Measurements from ENCODE around the gene ICE2.
"Not testable (repeated sequence)": the region's sequence is repeated elsewhere in the genome, so short reads cannot be mapped to it uniquely, and the experiment has no call there.

Gene ICE2

DNA sequence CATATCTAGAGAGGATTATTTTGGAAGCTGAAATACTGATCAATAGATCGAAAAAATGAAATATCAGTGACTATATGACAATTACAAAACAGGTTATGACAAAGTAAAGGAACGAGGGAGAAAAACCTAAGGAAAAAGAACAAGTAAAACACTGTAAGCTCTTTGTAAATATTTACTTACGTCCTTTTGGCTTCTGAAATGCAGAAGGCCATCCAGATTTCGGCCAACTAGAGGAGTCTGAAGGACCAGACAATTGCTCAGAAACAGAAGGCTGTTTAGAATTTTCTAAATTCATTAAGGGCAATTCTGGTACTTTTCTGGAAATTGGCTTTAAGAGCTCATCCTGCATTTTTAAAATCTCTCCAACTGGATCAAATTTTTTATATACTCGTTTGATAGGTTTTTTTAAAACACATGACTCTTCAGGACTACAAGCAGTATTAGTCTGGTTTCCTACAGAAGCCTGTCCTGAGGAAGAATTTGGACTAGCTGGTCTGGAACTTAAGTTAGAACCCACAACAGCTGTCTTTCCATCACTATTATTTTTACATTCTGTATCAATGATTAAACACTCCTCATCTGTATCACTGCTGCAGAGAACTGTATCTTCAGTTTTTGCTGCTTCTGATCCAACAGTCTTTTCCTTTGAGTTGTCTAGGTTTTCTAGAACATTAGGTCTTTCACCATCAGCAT lies 30.1 kb downstream of the ICE2 start:
- DNase-seq (ENCODE audit: low read depth), result no peak

DNA sequence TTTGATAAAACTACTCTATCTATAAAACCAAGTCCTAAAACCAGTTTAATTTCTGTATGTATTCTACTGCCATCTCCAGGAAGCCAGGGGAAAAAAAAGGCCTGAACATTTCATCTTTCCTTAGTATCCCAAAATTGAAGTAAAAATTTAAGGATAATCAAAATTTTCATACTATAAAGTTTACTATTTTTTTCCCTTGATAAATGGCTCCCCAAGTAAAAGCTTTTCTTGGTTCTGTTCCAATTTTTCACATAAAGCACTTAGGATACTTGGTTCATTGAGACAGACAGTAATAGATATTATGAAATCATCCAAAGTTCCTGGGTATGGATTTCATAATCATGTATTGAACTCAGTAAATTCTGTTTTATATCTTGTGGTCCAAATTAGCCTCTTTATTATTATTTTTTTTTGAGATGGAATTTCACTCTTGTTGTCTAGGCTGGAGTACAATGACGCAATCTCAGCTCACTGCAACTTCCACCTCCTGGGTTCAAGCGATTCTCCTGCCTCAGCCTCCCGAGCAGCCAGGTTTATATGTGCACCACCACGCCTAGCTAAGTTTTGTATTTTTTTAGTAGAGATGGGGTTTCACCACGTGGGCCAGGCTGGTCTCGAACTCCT lies 34.5 kb downstream of the ICE2 start:
- DNase-seq (ENCODE audit: low read depth), result no peak

DNA sequence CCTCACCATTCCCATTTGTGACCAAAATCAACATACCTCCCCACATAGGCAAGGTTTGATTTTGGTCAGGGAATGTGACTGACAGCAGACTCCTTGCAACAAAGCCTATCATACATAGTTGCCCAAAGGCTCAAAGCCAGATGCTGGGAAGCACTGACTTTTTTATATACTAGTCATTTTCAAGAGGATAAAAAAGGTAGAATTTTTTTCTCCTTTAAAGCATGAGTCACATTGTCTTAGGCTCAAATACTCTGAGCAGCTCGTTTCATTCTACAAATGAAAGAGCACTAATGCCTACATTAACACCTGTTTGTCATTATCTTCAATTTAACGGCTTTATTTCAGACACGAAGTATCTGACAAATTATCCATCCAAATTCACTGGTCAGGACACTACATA lies 36.2 kb downstream of the ICE2 start:
- no peak for DNase-seq (ENCODE audit: low read depth)

DNA sequence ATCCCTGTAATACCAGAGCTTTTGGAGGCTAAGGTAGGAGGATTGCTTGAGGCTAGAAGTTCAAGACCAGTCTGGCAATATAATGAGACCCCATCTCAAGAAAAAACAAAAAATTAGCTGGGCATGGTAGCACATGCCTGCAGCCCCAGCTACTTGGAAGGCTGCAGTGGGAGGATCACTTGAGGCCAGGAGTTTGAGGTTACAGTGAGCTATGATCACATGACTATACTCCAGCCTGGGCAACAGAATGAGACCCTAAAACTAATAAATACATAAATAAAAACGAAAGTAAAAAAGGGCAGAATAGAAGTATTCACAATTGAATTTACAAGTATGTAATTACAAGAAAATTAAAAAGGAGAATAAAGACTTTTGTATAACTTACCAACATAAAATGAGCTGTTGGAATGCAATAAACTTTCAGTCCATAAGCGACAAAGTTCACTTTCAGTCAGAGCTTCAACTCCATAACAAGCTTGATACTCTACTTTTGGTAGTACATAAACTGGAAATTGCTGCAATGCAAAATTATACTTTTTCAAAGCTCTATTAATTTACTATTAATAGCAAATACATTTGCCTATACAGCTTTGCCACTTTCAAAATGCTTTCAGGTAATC lies 36.8 kb downstream of the ICE2 start:
- DNase-seq (ENCODE audit: low read depth), result no peak

DNA sequence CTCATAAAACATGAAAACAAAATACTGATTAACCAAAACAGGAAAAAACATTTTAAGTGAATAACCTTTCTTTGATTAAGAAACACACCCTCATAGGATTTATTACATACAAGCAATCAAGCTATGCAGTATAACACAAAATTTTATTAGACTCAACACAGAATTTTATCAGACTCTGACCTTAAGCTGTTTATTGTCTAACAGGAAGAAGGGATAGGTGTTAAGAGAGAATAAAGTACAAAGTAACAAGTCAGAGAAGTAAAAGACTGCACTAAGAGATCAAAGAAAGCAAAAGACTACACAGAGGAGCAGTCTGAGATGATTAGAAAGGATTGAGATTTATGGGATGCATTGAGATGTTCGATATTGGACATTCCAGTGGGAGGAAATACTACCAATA lies 37.6 kb downstream of the ICE2 start:
- no peak for DNase-seq (ENCODE audit: low read depth)

DNA sequence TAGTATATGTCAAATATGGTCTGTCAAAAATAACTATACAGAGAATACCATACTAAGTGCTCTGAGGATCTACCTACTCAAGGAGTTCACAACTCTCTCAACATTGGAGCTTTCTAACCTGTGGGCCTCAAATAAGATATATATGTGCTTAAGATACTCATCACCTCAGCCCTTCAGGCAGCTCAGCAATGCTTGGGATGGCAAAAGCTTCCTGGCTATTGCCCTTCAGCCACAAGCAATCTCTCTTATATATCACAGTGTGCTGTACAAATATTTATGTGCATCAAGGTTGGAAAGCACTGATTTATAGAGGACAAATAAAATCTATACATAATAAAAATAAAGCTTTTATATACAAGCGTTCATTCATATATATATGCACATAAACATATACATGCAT lies 40.3 kb downstream of the ICE2 start:
- DNase-seq (ENCODE audit: low read depth), result no peak

DNA sequence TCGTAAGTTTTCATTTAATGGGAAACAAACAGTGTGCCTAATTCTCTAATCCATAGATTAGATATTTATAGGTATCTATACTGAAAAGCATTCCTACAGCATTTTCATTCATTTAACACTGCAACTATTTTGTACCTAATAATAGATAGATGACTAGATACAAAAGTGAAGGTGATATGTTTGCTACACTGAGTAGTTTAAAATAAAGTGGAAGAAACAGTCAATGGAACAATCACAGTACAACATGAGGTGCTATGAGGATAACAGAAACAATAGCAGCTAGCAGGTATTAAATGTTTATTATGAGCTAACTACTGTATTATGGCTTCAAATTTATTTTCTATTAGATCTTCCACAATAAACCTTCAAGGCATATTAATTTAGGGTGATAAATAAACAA lies 50.0 kb downstream of the ICE2 start:
- no peak for DNase-seq (ENCODE audit: low read depth)

DNA sequence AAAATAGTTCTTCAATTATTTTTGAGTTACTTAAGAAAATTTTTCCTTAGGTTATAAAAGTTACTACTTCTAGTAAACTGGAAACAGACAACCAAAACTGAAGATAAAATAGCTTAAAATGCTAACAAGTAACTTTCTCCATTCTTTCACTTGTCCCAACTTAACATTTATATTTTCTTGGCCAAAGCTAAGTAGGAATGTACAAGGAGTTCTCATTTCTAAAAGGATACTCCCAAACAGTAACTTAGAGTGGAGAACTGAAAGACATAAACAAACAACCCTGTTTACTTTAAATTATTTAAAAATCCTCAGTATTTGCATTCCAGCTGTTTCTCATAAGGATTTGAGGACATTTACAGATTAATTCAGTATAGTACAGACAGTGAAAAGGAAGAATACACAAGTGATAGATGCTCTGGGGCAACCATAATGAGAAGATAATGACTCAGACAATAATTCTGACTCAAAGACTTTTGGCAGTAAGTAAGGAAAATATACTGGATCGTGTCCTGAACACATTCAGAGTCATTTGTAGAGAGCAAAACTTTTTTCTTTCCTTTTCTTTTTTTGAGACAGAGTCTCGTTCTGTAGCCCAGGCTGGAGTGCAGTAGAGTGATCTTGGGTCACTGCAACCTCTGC lies 52.0 kb downstream of the ICE2 start:
- no peak for DNase-seq (ENCODE audit: low read depth)

DNA sequence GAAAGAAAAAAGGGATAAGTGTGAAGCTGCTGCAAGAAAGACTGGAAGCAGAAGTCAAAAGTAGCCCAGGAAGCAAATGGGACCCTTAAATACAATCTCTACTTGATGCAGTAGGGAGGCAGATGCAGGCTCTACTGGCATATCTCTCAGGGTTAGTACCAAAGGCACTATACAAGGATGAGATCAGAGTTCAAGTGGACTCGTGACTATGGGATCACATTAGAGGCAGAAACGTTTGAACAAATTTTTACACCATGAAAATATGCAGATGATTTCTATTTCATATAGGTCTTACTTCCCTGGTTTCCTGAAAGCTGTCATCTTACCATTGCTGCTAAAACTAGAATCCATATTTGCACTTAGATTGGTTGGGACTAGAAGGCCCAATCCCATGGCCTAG lies 53.5 kb downstream of the ICE2 start:
- DNase-seq (ENCODE audit: low read depth), result no peak

DNA sequence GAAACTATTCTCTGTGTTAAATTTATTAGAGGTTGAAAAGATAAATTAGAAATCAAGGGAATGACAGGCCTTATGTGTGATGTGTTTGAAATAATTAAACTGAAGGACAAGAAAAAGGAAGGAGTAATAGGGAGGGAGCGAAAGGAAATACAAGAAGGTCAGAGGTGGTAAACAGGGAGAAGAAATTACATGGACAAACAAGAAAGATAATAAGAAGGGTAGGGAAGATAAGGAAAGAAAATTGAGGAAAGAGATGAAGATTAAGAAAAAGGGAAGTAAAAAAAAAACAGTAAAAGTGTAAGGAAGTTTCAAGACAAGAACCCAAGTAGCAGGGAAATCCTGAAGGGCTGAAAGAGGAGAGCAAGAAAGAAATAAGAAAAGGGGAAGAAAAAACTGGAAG lies 54.9 kb downstream of the ICE2 start:
- DNase-seq (ENCODE audit: low read depth), result no peak

DNA sequence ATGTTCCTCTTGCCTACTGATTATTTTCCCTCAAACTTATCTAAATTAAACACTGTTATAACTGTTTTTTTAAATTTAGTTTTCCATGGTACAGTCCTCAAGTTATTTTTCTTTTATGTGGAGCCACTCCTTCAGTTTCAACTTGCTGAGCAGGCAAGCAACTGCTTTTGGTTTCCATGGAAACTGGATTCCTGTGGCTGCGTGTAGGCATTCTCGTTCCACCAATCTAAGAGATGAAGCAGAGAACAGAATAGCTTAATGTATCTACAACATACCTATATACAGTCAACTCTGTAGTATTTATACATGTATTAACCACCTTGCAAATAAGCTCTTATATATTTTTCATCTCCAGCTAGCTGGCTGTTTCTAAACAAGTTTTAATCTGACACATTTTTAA lies 55.4 kb downstream of the ICE2 start:
- no peak for DNase-seq (ENCODE audit: low read depth)

DNA sequence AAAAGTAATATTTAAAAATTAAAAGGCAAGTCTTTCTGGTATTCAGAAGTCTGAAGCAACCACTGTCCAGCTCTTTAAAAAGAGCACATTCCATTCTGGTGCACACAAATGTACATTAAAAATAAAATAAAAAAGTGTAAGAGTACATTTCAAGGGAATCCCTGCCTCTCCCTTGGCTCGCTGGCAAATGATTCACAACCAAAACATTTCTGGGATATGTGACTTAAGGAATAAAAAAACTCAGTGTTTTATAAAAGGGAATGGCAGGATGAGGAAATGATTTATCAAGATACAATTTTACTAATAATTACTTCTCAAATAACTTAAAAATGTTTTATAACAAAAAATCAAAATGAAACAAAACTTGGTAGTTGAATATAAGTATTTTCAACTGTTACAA lies 57.4 kb downstream of the ICE2 start:
- no peak for DNase-seq (ENCODE audit: low read depth)

DNA sequence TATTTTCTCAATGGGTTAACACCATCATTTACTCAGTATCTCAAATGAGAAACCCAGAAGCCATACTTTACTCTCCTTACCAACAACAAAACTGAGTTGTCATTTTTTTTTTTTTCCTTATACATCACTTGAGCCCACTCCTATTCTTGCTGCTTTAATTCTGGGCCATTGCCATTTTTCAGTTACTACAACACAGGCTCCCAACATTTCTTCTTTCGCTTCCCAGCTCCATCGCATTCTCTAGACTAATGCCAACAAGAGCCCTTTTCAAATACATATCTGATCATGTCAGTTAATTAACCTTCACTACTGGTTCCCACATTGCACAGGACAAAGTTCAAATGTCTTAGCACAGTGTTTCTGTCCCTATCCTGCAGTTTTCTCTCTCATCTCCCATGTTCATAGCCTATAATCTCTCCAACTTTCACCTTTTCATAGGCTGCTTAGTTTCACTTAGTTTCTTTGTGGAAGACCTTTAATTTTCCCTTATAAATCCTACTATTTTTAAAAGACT lies 58.7 kb downstream of the ICE2 start:
- DNase-seq (ENCODE audit: low read depth), result no peak

DNA sequence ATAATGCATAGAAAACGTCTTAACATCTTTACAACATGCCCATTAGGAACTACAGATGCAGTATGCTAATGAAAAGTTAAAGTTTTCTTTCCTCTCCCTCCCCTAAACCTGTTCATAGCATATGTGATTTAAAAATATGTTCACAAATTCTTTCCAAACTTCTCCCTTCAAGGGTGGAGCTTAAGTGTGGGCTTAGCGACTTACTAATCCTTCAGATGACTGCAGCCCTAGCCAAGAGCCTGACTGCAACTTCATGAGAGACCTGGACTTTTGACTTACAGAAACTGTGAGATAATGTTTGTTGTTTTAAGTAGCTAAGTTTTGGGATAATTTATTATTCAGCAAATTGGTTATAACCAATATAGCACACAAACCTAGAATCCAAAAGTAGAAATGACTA lies 59.2 kb downstream of the ICE2 start:
- DNase-seq (ENCODE audit: low read depth), result no peak

DNA sequence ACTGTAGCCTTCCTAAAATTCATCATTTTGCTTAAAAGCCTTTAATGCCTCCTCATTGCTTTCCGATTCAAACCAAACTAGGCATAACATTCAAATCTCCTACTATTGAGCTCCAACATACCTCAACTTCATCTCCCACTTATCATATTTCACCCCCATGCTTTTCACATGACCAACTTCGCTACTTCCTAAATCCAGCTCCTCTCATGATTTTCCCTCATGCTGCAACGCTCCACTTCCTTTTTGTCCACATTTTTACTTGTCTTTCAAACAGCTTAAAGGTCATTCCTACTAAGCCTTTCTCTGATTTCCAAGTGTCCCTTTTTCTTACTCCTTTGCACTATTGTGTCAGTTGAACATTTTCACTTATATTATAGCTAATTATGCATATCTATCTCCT lies 60.8 kb downstream of the ICE2 start:
- DNase-seq (ENCODE audit: low read depth), result no peak

DNA sequence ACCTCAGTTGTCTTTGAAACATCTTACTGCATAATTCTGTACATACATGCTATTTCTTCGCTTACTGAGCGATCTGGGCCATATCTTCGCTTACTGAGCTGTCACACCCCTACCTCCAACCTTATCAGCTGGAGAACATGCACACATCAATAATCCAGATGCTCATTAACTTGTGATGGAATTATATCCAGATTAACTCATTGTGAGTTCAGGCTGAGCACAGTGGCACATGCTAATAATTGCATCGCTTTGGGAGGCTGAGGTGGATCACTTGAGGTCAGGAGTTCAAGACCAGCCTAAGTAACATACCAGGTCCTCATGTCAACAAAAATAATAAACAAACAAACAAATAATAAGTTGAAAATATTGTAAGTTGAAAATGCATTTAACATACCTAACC lies 61.8 kb downstream of the ICE2 start:
- no peak for DNase-seq (ENCODE audit: low read depth)

DNA sequence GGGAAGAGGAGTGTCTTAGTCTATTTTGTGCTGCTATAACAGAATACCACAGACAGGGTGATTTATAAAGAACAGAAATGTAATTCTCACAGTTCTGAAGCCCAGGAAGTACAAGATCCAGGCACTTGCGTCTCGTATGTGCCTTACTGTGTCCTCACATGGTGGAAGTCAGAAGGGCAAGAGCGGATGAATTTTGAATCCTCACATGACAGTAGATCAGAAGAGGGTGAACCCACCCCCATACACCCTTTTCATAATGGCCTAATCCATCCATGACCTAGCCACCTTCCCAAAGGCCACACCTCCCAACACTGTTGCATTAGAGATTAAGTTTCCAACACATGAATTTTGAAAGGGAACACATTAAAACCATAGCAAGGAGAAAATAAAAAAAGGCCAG lies 62.5 kb downstream of the ICE2 start:
- DNase-seq (ENCODE audit: low read depth), result no peak

DNA sequence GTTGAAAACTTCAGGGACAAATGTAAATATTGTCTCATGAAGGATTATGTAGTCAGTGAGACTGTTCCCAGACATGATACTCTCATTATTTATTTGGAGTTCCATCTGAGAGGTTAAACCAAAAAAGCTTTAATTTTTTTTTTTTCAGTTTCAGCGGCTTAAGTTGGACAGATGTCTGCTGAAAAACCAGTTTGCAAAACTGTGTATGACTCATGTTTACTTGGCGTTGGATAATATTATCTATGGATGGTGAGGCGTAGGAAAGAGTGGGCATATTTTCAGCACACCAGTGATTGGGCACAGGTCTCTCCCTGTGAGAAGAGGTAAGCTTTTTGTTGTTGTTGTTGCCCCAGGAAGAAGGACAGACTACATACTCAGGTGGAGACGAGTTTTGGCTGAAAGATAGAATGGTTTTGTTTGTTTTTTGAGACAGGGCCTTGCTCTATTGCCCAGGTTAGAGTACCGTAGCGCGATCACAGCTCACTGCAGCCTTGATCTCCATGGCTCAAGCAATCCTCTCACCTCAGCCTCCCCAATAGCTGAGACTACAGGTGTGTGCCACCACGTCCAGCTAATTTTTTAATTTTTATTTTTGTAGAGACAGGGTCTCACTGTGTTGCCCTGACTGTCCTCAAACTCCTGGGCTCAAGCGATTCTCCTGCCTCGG lies 64.8 kb downstream of the ICE2 start:
- no peak for DNase-seq (ENCODE audit: low read depth)

DNA sequence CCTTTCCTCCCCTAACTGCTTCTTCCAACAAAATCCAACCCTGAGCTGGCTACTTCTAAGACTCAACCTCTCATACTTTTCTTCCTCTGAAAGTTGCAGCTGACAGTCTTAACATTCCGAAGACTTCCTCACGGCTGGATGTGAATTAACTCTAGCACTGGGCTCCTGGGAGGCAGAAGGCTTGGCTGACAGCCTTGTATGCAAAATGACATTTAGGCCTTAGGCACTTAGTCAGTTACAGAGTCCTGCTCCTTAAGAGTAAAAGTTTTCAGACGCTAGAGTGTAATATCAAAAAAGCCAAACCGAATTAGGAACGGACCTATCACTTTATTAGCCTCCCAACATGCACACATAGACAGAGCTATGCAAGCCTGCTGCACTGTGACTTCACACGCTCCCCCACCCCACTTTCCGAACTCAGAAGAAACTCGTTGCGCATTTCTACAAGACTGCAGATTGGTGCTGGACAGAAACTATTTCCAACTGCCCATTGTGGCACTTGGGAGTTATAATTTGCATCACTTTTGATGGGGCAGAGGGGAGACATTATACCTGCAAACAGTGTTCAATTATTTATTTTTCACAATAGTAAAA lies 65.6 kb downstream of the ICE2 start:
- DNase-seq (ENCODE audit: low read depth), result no peak

DNA sequence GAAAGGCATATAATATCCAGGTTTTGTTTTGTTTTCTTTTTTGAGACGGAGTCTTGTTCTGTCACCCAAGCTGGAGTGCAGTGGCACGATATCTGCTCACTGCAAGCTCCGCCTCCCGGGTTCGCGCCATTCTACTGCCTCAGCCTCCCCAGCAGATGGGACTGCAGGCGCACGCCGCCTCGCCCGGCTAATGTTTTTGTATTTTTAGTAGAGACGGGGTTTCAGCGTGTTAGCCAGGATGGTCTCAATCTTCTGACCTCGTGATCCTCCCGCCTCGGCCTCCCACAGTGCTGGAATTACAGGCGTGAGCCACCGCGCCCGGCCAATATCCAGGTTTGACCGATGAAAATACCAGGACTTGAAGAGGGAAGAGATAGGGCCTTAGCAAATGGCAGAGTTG lies 66.1 kb downstream of the ICE2 start:
- not testable (repeated sequence) for DNase-seq (ENCODE audit: low read depth)

DNA sequence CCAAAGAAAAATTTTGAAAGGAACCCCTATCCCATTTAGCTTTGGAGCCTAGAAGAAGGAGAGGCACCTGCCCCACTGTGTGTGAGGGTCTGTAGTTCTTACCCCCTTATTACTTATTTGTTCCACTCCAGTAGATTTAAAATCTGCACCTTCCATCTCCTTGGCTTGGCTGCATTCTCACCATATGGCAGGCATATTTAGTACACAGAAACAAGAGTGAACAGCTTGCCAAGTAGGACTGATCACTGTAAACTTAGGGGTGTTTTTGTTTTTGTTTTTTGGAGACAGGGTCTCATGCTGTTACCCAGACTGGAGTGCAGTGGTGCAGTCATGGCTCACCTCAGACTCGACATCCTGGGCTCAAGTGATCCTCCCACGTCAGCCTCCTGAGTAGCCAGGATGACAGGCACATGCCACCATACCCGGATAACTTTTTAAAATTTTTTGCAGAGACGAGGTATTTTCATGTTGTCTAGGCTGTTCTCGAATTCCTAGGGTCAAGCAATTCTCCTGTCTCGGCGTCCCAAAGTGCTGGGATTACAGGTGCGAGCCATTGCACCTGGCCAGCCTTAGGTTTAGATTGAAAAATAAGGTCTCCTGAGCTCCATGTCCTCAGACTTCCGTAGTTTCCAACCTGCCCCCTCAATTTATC lies 67.0 kb downstream of the ICE2 start:
- no peak for DNase-seq (ENCODE audit: low read depth)

DNA sequence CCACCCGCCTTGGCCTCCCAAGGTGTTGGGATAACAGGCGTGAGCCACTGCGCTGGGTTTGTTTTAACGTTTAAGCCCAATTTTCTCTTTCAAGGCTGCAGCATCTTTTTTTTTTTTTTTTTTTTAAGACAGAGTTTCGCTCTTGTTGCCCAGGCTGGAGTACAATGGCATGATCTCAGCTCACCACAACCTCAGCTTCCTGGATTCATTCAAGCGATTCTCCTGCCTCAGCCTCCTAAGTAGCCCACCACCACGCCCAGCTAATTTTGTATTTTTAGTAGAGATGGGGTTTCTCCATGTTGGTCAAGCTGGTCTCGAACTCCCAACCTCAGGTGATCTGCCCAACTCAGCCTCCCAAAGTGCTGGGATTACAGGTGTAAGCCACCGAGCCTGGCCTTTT lies 68.6 kb downstream of the ICE2 start:
- not testable (repeated sequence) for DNase-seq (ENCODE audit: low read depth)

Data from stimulated activated CD8-positive, alpha-beta memory T cell treated with anti-CD3 and anti-CD28 coated beads, Interleukin-12 subunit alpha, Interleukin-12 subunit beta, amount 100 ng/mL, for 1 hour (primary cell).